ENCODE measurements around the gene JSRP1.

JSRP1 gene

GRCh38 chr19:2221250-2221831 lies 34.9 kb downstream of the JSRP1 start:
- Histone ChIP-seq H3K27ac (ENCODE audit: low read depth, low read length) (peak overlapping the region; percentile 58), H3K4me1 (ENCODE audit: control insufficient read depth, insufficient read depth, low read length, unreplicated experiment) (peaks cover 10% of the 10 kb centered on the region), H3K27me3 (ENCODE audit: insufficient read depth, low read length) (no peaks in the 10 kb centered on the region), H3K4me3 (ENCODE audit: low read depth, low read length) (no peak overlapping the region), H3K36me3 (ENCODE audit: insufficient read depth, low read length) (no peaks in the 10 kb centered on the region; the same call in 1 of the 2 replicates), H2AFZ (ENCODE audit: low read length, unreplicated experiment) (no peak overlapping the region), H3K79me2 (ENCODE audit: control insufficient read depth, insufficient read depth, low read length, unreplicated experiment) (no peaks in the 10 kb centered on the region)

GRCh38 chr19:2219726-2220125 lies 36.5 kb downstream of the JSRP1 start:
- no peak overlapping the region for H3K27ac ChIP-seq (ENCODE audit: low read depth, low read length)
- H3K36me3 ChIP-seq (ENCODE audit: insufficient read depth, low read length): no peaks in the 10 kb centered on the region; the same call in 1 of the 2 replicates
- H3K4me1 ChIP-seq (ENCODE audit: control insufficient read depth, insufficient read depth, low read length, unreplicated experiment): peaks cover 10% of the 10 kb centered on the region
- H3K79me2 ChIP-seq (ENCODE audit: control insufficient read depth, insufficient read depth, low read length, unreplicated experiment): no peaks in the 10 kb centered on the region
- H3K4me3 ChIP-seq (ENCODE audit: low read depth, low read length): no peak overlapping the region
- no peak overlapping the region for H2AFZ ChIP-seq (ENCODE audit: low read length, unreplicated experiment)
- no peaks in the 10 kb centered on the region for H3K27me3 ChIP-seq (ENCODE audit: insufficient read depth, low read length)

GRCh38 chr19:2217591-2217990 lies 38.6 kb downstream of the JSRP1 start:
- Histone ChIP-seq H3K27ac (ENCODE audit: low read depth, low read length) (no peak overlapping the region), H3K4me1 (ENCODE audit: control insufficient read depth, insufficient read depth, low read length, unreplicated experiment) (peaks cover 10% of the 10 kb centered on the region), H3K36me3 (ENCODE audit: insufficient read depth, low read length) (no peaks in the 10 kb centered on the region), H3K4me3 (ENCODE audit: low read depth, low read length) (no peak overlapping the region), H2AFZ (ENCODE audit: low read length, unreplicated experiment) (no peak overlapping the region), H3K79me2 (ENCODE audit: control insufficient read depth, insufficient read depth, low read length, unreplicated experiment) (no peaks in the 10 kb centered on the region), H3K27me3 (ENCODE audit: insufficient read depth, low read length) (no peaks in the 10 kb centered on the region)

GRCh38 chr19:2216361-2217225 lies 39.6 kb downstream of the JSRP1 start:
- H2AFZ ChIP-seq (ENCODE audit: low read length, unreplicated experiment): no peak overlapping the region
- no peaks in the 10 kb centered on the region for H3K36me3 ChIP-seq (ENCODE audit: insufficient read depth, low read length)
- H3K4me3 ChIP-seq (ENCODE audit: low read depth, low read length): no peak overlapping the region
- no peak overlapping the region for H3K27ac ChIP-seq (ENCODE audit: low read depth, low read length)
- peaks cover 6% of the 10 kb centered on the region for H3K4me1 ChIP-seq (ENCODE audit: control insufficient read depth, insufficient read depth, low read length, unreplicated experiment)
- H3K27me3 ChIP-seq (ENCODE audit: insufficient read depth, low read length): no peaks in the 10 kb centered on the region
- H3K79me2 ChIP-seq (ENCODE audit: control insufficient read depth, insufficient read depth, low read length, unreplicated experiment): no peaks in the 10 kb centered on the region

- Histone ChIP-seq H3K4me1 (ENCODE audit: control insufficient read depth, insufficient read depth, low read length, unreplicated experiment) (no peaks in the 10 kb centered on the region), H3K36me3 (ENCODE audit: insufficient read depth, low read length) (no peaks in the 10 kb centered on the region), H3K4me3 (ENCODE audit: low read depth, low read length) (no peak overlapping the region), H3K79me2 (ENCODE audit: control insufficient read depth, insufficient read depth, low read length, unreplicated experiment) (no peaks in the 10 kb centered on the region), H2AFZ (ENCODE audit: low read length, unreplicated experiment) (no peak overlapping the region), H3K27me3 (ENCODE audit: insufficient read depth, low read length) (no peaks in the 10 kb centered on the region), H3K27ac (ENCODE audit: low read depth, low read length) (no peak overlapping the region)
Observed at GRCh38 chr19:2215281-2215751, 40.9 kb downstream of the JSRP1 start.

GRCh38 chr19:2214251-2214650 lies 42.0 kb downstream of the JSRP1 start:
- Histone ChIP-seq H3K4me1 (ENCODE audit: control insufficient read depth, insufficient read depth, low read length, unreplicated experiment) (no peaks in the 10 kb centered on the region), H2AFZ (ENCODE audit: low read length, unreplicated experiment) (no peak overlapping the region), H3K27ac (ENCODE audit: low read depth, low read length) (no peak overlapping the region), H3K79me2 (ENCODE audit: control insufficient read depth, insufficient read depth, low read length, unreplicated experiment) (no peaks in the 10 kb centered on the region), H3K4me3 (ENCODE audit: low read depth, low read length) (no peak overlapping the region), H3K27me3 (ENCODE audit: insufficient read depth, low read length) (no peaks in the 10 kb centered on the region), H3K36me3 (ENCODE audit: insufficient read depth, low read length) (no peaks in the 10 kb centered on the region)

- no peak overlapping the region for H2AFZ ChIP-seq (ENCODE audit: low read length, unreplicated experiment)
- H3K4me3 ChIP-seq (ENCODE audit: low read depth, low read length): no peak overlapping the region
- H3K36me3 ChIP-seq (ENCODE audit: insufficient read depth, low read length): no peaks in the 10 kb centered on the region
- H3K27me3 ChIP-seq (ENCODE audit: insufficient read depth, low read length): no peaks in the 10 kb centered on the region
- no peaks in the 10 kb centered on the region for H3K79me2 ChIP-seq (ENCODE audit: control insufficient read depth, insufficient read depth, low read length, unreplicated experiment)
- peaks cover 4% of the 10 kb centered on the region for H3K4me1 ChIP-seq (ENCODE audit: control insufficient read depth, insufficient read depth, low read length, unreplicated experiment)
- no peak overlapping the region for H3K27ac ChIP-seq (ENCODE audit: low read depth, low read length)
Observed at GRCh38 chr19:2213799-2214198, 42.4 kb downstream of the JSRP1 start.

- H3K27me3 ChIP-seq (ENCODE audit: insufficient read depth, low read length): no peaks in the 10 kb centered on the region
- H3K27ac ChIP-seq (ENCODE audit: low read depth, low read length): no peak overlapping the region
- H3K79me2 ChIP-seq (ENCODE audit: control insufficient read depth, insufficient read depth, low read length, unreplicated experiment): no peaks in the 10 kb centered on the region
- no peak overlapping the region for H2AFZ ChIP-seq (ENCODE audit: low read length, unreplicated experiment)
- no peak overlapping the region for H3K4me3 ChIP-seq (ENCODE audit: low read depth, low read length)
- peaks cover 10% of the 10 kb centered on the region for H3K4me1 ChIP-seq (ENCODE audit: control insufficient read depth, insufficient read depth, low read length, unreplicated experiment)
- H3K36me3 ChIP-seq (ENCODE audit: insufficient read depth, low read length): no peaks in the 10 kb centered on the region
Observed at GRCh38 chr19:2212861-2213711, 43.1 kb downstream of the JSRP1 start.

GRCh38 chr19:2210987-2211740 lies 45.1 kb downstream of the JSRP1 start:
- Histone ChIP-seq H3K27ac (ENCODE audit: low read depth, low read length) (no peak overlapping the region), H3K27me3 (ENCODE audit: insufficient read depth, low read length) (no peaks in the 10 kb centered on the region), H3K4me1 (ENCODE audit: control insufficient read depth, insufficient read depth, low read length, unreplicated experiment) (peaks cover 15% of the 10 kb centered on the region), H2AFZ (ENCODE audit: low read length, unreplicated experiment) (no peak overlapping the region), H3K36me3 (ENCODE audit: insufficient read depth, low read length) (no peaks in the 10 kb centered on the region), H3K79me2 (ENCODE audit: control insufficient read depth, insufficient read depth, low read length, unreplicated experiment) (no peaks in the 10 kb centered on the region), H3K4me3 (ENCODE audit: low read depth, low read length) (no peak overlapping the region)

GRCh38 chr19:2210206-2210605 lies 46.0 kb downstream of the JSRP1 start:
- no peaks in the 10 kb centered on the region for H3K27me3 ChIP-seq (ENCODE audit: insufficient read depth, low read length)
- H3K36me3 ChIP-seq (ENCODE audit: insufficient read depth, low read length): no peaks in the 10 kb centered on the region
- no peaks in the 10 kb centered on the region for H3K79me2 ChIP-seq (ENCODE audit: control insufficient read depth, insufficient read depth, low read length, unreplicated experiment)
- H3K4me1 ChIP-seq (ENCODE audit: control insufficient read depth, insufficient read depth, low read length, unreplicated experiment): peaks cover 15% of the 10 kb centered on the region
- no peak overlapping the region for H2AFZ ChIP-seq (ENCODE audit: low read length, unreplicated experiment)
- no peak overlapping the region for H3K27ac ChIP-seq (ENCODE audit: low read depth, low read length)
- H3K4me3 ChIP-seq (ENCODE audit: low read depth, low read length): no peak overlapping the region
